Fibroblast of mammary gland (primary cell): ENCODE results near the gene SYVN1.
"Not testable (repeated sequence)": the region's sequence is repeated elsewhere in the genome, so short reads cannot be mapped to it uniquely, and the experiment has no call there.

ENCODE experiments used
- DNase-seq: peaks from one replicate; pipeline ENCODE4 v3.0.0-alpha.2; 2010; ENCODE audit warnings: low read depth
- H3K4me3 ChIP-seq: 2 replicates; pipeline ENCODE4 v1.5.1; 2011; ENCODE audit warnings: low read depth, mild to moderate bottlenecking, low read length, moderate library complexity; ENCODE audit not compliant: control insufficient read depth
- CTCF ChIP-seq: conservative IDR thresholded peaks from 2 replicates; pipeline ENCODE4 v1.5.1; 2011; ENCODE audit warnings: low read depth, low read length, inconsistent platforms; ENCODE audit not compliant: control insufficient read depth, insufficient read depth

Gene SYVN1

DNA sequence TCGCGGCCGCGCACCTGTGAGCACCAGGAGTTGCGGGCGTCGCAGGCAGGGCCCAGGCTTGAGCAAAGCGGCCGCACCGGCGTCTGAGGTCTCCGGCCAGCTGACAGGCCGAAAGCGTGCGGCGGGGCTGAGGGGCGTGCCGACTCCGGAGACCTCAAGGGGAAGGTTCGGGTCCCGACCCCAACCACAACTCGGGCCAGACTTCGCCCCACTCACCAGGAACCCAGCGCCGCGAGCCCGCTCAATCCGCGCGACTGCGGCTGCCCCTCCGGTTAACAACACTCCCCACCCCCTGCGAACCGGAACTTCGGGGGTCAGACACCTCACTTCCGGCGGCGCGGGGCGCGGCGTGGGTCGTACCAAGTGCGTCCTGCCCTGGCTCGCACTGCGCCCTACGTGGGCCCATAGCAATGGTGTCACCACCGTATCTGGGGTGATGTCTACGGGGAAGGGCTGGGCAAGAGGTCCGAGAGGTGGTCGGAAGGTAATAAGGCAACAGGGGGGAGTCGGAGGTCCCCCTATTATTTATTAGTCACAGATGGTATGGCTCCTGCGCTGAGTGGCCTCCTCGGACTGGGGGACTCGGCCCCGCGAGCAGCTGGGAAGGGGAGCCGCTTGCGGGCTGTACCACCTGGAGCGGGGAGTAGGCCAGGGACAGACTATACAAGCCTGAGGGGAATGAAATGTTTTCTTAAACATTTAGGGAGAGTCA lies at the start of gene SYVN1:
TSS of gene SYVN1 (minus strand) at position 280 of the 712 bp plus-strand sequence. CDS start 918 bp downstream, outside the sequence.
- TF ChIP-seq CTCF: no peak

GRCh38 chr11:65183201-65183891 lies 49.0 kb upstream of the SYVN1 start:
- no peak for TF ChIP-seq CTCF
- peak overlapping the region; percentile 87 for H3K4me3 ChIP-seq
- no peak for DNase-seq

More for the DNA sequence above, at the start of gene SYVN1:
- H3K4me3 ChIP-seq: peak within 1 kb of the TSS; percentile 89
- peak; percentile 77 for DNase-seq

DNA sequence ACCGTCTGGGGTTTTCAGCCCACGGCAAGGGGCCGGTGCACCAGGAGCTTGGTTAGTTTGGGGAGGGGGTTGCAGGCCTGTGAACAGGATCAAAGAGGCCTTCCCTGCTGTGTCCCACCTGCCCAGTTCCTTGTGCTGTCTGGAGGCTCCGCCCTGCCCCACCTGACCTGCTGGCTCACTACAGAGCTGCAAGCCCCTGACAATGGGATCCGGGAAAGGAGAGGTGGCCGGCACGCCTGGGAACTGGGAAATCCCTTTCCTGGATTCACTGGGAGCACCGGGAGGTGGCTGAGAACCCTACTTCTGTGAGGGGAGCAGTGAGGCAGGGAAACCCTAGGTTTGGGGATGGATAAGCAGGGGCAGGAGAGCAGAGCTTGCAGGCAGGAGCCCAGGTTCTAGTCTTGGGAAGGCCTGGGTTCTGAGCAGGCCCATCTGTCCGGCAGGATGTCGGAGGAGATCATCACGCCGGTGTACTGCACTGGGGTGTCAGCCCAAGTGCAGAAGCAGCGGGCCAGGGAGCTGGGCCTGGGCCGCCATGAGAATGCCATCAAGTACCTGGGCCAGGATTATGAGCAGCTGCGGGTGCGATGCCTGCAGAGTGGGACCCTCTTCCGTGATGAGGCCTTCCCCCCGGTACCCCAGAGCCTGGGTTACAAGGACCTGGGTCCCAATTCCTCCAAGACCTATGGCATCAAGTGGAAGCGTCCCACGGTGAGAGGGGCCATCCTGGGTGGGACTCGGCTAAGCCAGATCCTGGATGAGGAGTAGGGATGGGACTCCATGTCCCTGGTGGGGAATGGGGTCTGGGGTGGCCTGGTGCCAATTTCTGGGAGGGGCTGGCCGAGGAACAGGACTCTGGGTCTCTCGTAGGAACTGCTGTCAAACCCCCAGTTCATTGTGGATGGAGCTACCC lies 48.2 kb upstream of the SYVN1 start:
- no peak for TF ChIP-seq CTCF
- H3K4me3 ChIP-seq: peak overlapping the region; percentile 87
- DNase-seq: peak; percentile 13

- DNase-seq: peak; percentile 80
- no peak for TF ChIP-seq CTCF
- peak within 1 kb of the TSS; percentile 87 for H3K4me3 ChIP-seq
Measured at GRCh38 chr11:65181569-65182257, 47.4 kb upstream of the SYVN1 start, which contains the start of gene CAPN1. TSS of gene CAPN1 (plus strand) at chr11:65181928. CDS start at chr11:65182702, 774 bp downstream.

DNA sequence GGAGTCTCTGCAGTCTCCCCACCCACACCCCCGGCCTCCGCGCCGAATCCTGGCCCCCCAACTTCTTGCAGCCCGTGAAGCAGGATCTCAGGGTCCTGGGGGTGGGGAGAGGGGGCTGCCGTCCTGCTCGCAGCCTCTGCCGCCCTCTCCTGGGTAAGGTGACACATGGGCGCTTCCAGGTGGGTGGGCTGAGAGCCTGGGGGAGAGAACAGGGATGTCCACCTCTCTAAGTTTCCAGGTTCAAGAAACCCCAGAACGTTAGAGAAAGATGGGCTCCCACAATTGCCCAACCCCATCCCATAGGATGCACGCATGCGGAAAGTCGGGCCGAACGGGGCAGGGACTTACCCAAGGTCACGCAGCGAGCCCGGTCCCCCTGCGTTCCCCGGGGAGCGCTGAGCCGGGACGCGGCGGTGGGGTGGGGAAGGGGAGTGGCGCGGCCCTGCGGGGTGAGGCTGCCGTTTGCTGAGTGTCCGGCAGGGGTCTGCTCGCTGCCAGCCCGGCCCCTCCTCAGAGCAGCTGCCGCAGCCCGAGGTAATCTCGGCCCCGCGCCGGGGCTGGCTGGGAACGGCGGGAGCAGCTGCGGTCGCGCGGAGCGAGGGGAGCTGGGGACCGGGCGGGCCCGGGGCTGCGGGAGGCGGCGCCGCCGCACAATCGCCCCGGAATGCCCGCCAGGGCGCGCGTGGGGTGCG lies 46.7 kb upstream of the SYVN1 start:
- DNase-seq: peak; percentile 31
- TF ChIP-seq CTCF: peak; percentile 5
- H3K4me3 ChIP-seq: peak overlapping the region; percentile 87

DNA sequence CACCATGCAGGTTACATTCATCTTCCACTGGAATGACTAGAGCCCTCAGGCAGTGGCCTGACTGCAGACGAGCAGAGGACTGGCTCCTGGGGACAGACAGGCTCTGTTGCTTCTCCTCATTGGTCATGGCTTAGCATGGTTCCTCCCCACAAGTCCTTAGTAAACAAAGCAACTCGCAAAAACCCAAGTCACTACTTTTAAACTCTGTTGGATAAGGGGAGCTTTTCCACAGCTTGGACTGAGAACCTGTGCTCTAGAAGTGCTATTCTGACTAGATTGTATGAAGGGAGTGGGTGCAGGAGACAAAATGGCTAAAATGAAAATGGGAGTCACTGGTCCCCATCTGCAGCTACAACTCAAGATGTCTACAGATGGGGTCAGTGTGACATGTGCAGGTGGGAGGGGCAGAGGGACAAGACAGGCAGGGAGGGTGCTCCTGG lies 40.3 kb upstream of the SYVN1 start:
- H3K4me3 ChIP-seq, DNase-seq: not testable (repeated sequence)
